ENCODE data around the gene UBE2H.

The UBE2H gene

DNA sequence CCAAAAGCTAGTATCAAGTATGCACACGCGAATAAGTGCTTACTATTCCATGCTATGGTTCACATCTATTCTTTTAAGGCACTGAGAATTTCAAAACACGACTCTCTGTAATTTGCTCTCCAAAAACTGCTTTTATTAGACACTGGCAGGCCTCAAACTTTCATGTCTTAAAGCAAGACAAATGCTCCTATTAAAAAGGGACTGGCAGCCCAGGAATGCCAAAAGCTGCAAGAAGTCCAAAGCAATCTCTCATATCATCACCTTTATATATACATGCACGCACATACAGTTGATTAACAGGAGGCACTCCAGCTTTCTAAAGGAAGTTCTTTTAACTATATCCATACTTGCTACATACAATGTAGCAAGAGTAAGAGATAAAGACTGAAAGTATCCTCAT lies 34.8 kb downstream of the UBE2H start:
- no peak overlapping the region for H3K4me3 ChIP-seq (ENCODE audit: low read depth, low read length)
- no peak for DNase-seq (ENCODE audit: low read depth)
- TF ChIP-seq, protein P1, sequence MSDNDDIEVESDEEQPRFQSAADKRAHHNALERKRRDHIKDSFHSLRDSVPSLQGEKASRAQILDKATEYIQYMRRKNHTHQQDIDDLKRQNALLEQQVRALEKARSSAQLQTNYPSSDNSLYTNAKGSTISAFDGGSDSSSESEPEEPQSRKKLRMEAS (IDR thresholded peaks at IDR 0.05; ENCODE audit: low read depth, low read length): no peak
- TF ChIP-seq MYC (IDR thresholded peaks at IDR 0.05; ENCODE audit: low read depth, low read length) (no peak), POLR2A (IDR thresholded peaks at IDR 0.05; ENCODE audit: extremely low read depth, insufficient read length) (no peak)
- TF ChIP-seq, protein P2, sequence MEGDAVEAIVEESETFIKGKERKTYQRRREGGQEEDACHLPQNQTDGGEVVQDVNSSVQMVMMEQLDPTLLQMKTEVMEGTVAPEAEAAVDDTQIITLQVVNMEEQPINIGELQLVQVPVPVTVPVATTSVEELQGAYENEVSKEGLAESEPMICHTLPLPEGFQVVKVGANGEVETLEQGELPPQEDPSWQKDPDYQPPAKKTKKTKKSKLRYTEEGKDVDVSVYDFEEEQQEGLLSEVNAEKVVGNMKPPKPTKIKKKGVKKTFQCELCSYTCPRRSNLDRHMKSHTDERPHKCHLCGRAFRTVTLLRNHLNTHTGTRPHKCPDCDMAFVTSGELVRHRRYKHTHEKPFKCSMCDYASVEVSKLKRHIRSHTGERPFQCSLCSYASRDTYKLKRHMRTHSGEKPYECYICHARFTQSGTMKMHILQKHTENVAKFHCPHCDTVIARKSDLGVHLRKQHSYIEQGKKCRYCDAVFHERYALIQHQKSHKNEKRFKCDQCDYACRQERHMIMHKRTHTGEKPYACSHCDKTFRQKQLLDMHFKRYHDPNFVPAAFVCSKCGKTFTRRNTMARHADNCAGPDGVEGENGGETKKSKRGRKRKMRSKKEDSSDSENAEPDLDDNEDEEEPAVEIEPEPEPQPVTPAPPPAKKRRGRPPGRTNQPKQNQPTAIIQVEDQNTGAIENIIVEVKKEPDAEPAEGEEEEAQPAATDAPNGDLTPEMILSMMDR (IDR thresholded peaks at IDR 0.05; ENCODE audit: low read depth, low read length): no peak

DNA sequence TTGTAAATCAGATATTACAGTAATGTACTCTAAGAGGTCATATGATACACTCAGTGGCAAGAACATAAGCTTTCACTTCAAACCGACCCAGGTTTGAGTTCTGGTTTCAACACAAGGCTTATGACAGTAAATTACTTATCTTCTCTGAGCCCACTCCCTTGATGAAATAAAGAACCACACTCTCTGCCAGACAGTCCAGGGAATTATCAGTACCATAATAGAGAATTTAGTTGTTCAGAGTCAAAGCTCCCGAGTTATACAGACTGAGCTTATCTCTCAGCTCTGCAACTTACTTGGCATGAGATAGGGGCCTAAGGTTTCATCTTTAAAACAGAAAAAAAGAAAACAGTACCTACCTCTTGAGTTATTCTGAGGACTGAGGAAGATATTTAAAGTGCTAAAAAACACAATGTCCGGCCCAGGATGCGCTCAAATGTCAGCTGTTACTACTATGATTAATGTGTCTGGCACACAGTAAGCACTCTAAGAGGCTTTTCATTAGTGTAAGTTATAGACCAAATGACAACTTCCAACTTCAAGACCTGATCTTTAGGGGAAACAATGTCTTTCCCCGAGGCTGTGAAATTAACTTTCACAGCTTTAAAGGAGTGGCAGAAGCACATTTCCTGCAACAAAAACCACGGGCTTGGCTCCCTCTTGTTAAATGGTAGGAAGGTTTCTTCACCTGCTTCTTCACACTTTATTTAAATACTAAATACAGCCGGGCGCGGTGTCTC lies 38.1 kb downstream of the UBE2H start:
- no peak for TF ChIP-seq POLR2A (IDR thresholded peaks at IDR 0.05; ENCODE audit: extremely low read depth, insufficient read length)
- TF ChIP-seq MYC (IDR thresholded peaks at IDR 0.05; ENCODE audit: low read depth, low read length): no peak
- TF ChIP-seq, protein P1 (IDR thresholded peaks at IDR 0.05; ENCODE audit: low read depth, low read length): no peak
- TF ChIP-seq, protein P2 (IDR thresholded peaks at IDR 0.05; ENCODE audit: low read depth, low read length): no peak
- H3K4me3 ChIP-seq (ENCODE audit: low read depth, low read length): no peak overlapping the region
- no peak for DNase-seq (ENCODE audit: low read depth)

DNA sequence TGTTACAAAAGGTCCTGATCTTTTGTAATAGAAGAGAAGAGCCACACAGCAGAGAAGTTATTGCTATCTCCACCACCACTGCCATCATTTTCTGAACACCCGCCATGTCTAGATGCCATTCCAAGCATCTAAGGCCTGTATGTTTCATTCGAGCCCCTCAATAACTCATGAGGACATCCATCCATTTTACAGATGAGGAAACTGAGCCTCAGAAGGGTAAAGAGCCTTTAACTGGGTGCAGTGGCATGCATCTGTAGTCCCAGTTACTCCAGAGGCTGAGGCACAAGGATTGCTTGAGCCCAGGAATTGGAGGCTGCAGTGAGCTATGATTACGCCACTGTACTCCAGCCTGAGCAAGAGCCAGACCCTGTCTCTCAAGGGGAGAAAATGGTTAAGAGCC lies 39.3 kb downstream of the UBE2H start:
- H3K4me3 ChIP-seq (ENCODE audit: low read depth, low read length): no peak overlapping the region
- TF ChIP-seq POLR2A (IDR thresholded peaks at IDR 0.05; ENCODE audit: extremely low read depth, insufficient read length) (no peak), MYC (IDR thresholded peaks at IDR 0.05; ENCODE audit: low read depth, low read length) (no peak)
- TF ChIP-seq, protein P2 (IDR thresholded peaks at IDR 0.05; ENCODE audit: low read depth, low read length): no peak
- TF ChIP-seq, protein P1 (IDR thresholded peaks at IDR 0.05; ENCODE audit: low read depth, low read length): no peak
- no peak for DNase-seq (ENCODE audit: low read depth)

DNA sequence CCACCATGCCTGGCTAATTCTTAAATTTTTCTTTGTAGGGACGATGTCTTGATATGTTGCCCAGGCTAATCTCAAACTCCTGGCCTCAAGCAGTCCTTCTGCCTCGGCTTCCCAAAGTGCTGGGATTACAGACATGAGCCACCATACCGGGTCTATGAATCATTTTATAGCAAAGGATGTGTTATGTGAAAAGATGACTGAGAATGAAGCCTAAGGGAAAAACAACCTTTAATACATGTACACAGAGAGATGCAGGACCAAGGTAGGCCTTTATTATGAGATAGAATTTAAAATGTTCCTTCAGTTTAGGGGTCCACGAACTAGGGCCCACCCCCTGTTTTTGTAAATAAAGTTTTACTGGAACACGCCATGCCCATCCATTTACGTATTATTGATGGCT lies 41.0 kb downstream of the UBE2H start:
- no peak overlapping the region for H3K4me3 ChIP-seq (ENCODE audit: low read depth, low read length)
- DNase-seq (ENCODE audit: low read depth): no peak
- TF ChIP-seq POLR2A (IDR thresholded peaks at IDR 0.05; ENCODE audit: extremely low read depth, insufficient read length) (no peak), MYC (IDR thresholded peaks at IDR 0.05; ENCODE audit: low read depth, low read length) (no peak)
- TF ChIP-seq, protein P1 (IDR thresholded peaks at IDR 0.05; ENCODE audit: low read depth, low read length): no peak
- TF ChIP-seq, protein P2 (IDR thresholded peaks at IDR 0.05; ENCODE audit: low read depth, low read length): no peak

DNA sequence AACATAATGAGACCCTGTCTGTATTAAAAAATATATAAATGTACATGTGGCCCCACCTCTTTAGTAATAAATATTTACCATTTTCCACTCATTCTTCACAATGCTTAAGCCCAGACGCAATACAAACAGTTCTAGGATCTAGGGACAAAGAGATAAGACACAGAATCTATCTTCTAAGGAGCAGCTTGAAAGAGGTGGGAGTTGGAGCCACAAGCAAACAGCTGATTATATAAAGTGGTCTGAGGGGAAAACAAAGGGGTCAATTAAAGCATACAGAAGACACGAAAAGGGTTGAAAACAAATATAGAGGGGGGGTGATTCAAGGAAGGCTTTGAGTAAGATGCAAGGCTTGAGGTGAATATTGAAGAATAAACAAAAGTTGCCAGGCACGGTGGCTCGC lies 43.1 kb downstream of the UBE2H start:
- no peak for DNase-seq (ENCODE audit: low read depth)
- H3K4me3 ChIP-seq (ENCODE audit: low read depth, low read length): no peak overlapping the region
- no peak for TF ChIP-seq MYC (IDR thresholded peaks at IDR 0.05; ENCODE audit: low read depth, low read length)
- TF ChIP-seq, protein P1 (IDR thresholded peaks at IDR 0.05; ENCODE audit: low read depth, low read length): no peak
- no peak for TF ChIP-seq POLR2A (IDR thresholded peaks at IDR 0.05; ENCODE audit: extremely low read depth, insufficient read length)
- TF ChIP-seq, protein P2 (IDR thresholded peaks at IDR 0.05; ENCODE audit: low read depth, low read length): no peak

All from NB4 (cell line).